GM12873 (cell line): Measurements from ENCODE around the gene PQBP1.

Source experiments
- CTCF ChIP-seq: IDR thresholded peaks from 2 replicates; pipeline ENCODE4 v1.5.1; 2012; ENCODE audit warnings: low read depth, mild to moderate bottlenecking, moderate library complexity, low read length, control low read depth; ENCODE audit not compliant: insufficient read depth; ENCODE audit errors: missing control alignments

The PQBP1 gene

GRCh38 chrX:48920718-48921104, 23.0 kb downstream of the PQBP1 start:
- TF ChIP-seq CTCF = no peak

DNA sequence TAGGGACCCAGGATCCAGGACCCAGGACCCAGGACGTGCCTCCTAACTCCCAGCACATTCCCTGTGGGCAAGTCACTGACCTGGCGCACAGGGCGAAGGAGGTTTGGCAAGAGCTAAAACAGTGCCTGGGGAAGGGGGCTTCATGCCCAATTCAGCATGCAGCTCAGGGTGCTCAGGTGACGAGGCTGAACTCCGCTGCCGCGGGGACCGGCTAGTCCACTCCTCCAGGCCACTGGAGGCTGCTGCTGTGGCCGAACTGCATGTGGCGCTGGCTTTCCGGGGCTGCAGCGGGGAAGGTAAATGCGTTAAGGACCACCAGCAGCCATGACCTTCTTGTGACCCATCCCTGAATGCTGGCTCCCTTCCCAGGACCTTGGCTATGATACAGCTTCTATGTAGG, 26.0 kb downstream of the PQBP1 start:
- TF ChIP-seq CTCF = no peak

GRCh38 chrX:48924270-48924669, 26.5 kb downstream of the PQBP1 start:
- TF ChIP-seq CTCF = no peak

DNA sequence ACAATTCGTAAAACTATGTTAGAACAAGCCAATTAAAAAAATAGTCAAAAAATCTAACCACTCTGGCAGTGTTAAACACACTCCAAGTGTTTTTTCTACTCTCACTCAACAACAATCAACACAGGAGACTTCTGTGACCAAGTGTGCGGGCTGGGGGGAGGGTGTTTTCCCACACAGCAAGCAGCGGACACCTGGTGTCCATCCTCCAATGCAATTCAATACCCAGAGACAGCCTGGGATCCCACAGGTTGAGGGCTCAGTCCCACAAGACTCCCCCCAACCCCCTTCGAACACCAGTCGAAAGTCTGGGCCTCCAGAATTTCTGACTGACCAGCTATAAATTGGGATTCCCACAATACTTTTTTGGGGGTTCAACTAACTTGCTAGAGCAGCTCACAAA, 29.4 kb downstream of the PQBP1 start:
- TF ChIP-seq CTCF = no peak

- TF ChIP-seq CTCF = no peak
Observed at GRCh38 chrX:48927736-48928382, 30.1 kb downstream of the PQBP1 start.

DNA sequence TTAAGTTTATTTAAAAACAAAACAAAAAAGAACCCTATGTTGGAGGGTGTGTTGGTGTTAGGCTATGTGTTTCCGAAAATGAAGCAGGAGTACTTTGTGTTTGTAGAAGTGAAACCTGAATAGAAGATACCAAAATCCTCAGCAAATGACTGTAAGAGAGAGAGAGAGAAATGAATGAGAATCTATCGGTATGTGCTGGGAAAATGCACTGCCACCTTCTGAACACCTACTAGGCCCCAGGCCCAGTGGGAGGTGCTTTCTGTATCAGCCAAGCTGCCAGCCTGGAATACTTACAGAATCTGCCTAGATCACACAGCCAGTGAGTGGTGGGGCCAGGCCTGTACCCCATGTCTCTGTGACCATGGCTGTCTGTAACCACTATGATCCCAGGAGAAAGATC, 36.0 kb downstream of the PQBP1 start:
- TF ChIP-seq CTCF = no peak

- TF ChIP-seq CTCF = no peak
Observed at GRCh38 chrX:48934581-48935300, 37.0 kb downstream of the PQBP1 start.
